Gastrocnemius medialis (tissue), 4 donors: Measurements from ENCODE around the gene FBXL13. TPM values are rescaled to one million over a fixed set of nuclear protein-coding genes. Genes with fewer than 3 reads are reported as not detected.
A peak's percentile ranks its signal among the peaks of the same experiment; 100 is the strongest.

Experiments used
- ATAC-seq, 2 donors: fragments of 150-250 bp; one replicate each; pipeline ENCODE4 v1.9.1; 2016
- DNase-seq, 2 donors: peaks; one replicate each; pipeline ENCODE4 v3.0.0-alpha.2; 2019
- H3K27ac ChIP-seq, 4 donors: fragments of 200-600 bp; sonication (generic); 1 replicate in 1 of 4; 2 replicates in 3 of 4; pipeline ENCODE4 v1.5.1; 2016 to 2018; ENCODE audit warnings: mild to moderate bottlenecking in 2 of 4, moderate library complexity in 1 of 4
- H3K27me3 ChIP-seq, 3 donors: fragments of 200-600 bp; sonication (generic) in 2 of 3; 1 replicate in 1 of 3; 2 replicates in 2 of 3; pipeline versions ENCODE4 v1.5.1 to v1.6.0; 2016 to 2019; ENCODE audit warnings: mild to moderate bottlenecking in 1 of 3, moderate library complexity in 1 of 3
- H3K36me3 ChIP-seq, 2 donors: fragments of 200-600 bp; sonication (generic) in 1 of 2; one replicate each; pipeline ENCODE4 v1.5.1; 2017 to 2018
- H3K4me1 ChIP-seq, 2 donors: fragments of 200-600 bp; sonication (generic) in 1 of 2; one replicate each; pipeline ENCODE4 v1.5.1; 2016 to 2017; ENCODE audit warnings: mild to moderate bottlenecking in 2 of 2
- H3K4me3 ChIP-seq, 4 donors: fragments of 200-600 bp; sonication (generic) in 3 of 4; 1 replicate in 1 of 4; 2 replicates in 3 of 4; pipeline ENCODE4 v1.5.1; 2016 to 2019; ENCODE audit warnings: mild to moderate bottlenecking in 2 of 4
- H3K9me3 ChIP-seq, 3 donors: fragments of 200-600 bp; sonication (generic) in 2 of 3; 1 replicate in 1 of 3; 2 replicates in 2 of 3; pipeline ENCODE4 v1.5.1; 2016 to 2019
- POLR2A ChIP-seq, 2 donors: fragments of 450-650 bp; IDR thresholded peaks; one replicate each; pipeline ENCODE4 v1.6.1; 2017; ENCODE audit warnings: antibody characterized with exemption in 2 of 2, mild to moderate bottlenecking in 2 of 2, moderate library complexity in 2 of 2
- in situ Hi-C, 4 donors: fragments of 200-750 bp; cut with MboI; loops; one replicate each; pipeline versions ENCODE4 v1.15.0 to v1.8.0; 2017; ENCODE audit warnings: low sequenced_read_pairs in 4 of 4
- intact Hi-C: fragments of 100-400 bp; cut with DNase I; formaldehyde crosslinking; loops from one replicate; pipeline ENCODE4 v1.15.1; 2023; ENCODE audit warnings: low total_unique reads
- total RNA-seq, 4 donors: library from RNA; depleted of rRNA; stranded (reverse); fragments of >200 nt; gene quantifications; one replicate each; pipeline versions ENCODE4 v1.1.0 to v1.2.3, GENCODE V29; 2016
- TF ChIP-seq, protein P1 (sequence below), 5 experiments: fragments of 450-650 bp in 3 of 5; fragments of 200-600 bp in 2 of 5; sonication (generic) in 2 of 5; IDR thresholded peaks in 4 of 5; conservative IDR thresholded peaks in 1 of 5; 1 replicate in 4 of 5; 2 replicates in 1 of 5; pipeline ENCODE4 v1.5.1; 2016 to 2019; ENCODE audit warnings: antibody characterized with exemption in 5 of 5, mild to moderate bottlenecking in 3 of 5, moderate library complexity in 3 of 5

The FBXL13 gene
- total RNA-seq, 4 donors from 2014 or later, result 0.26 TPM; not detected in 3

GRCh38 chr7:103076764-103077163 lies 2.2 kb upstream of the FBXL13 start:
- no peaks in the 10 kb centered on the region for H3K27me3 ChIP-seq
- H3K27ac ChIP-seq, result no peak overlapping the region
- H3K4me3 ChIP-seq, result no peak overlapping the region
- in situ Hi-C loops, result no loop called here
- ATAC-seq, result no peak
- H3K4me1 ChIP-seq, result peaks cover 11 to 15% of the 10 kb centered on the region in 2 donors
- no peaks in the 10 kb centered on the region for H3K9me3 ChIP-seq
- DNase-seq, result no peak
- no peaks in the 10 kb centered on the region for H3K36me3 ChIP-seq
- intact Hi-C loops, result no loop called here
- TF ChIP-seq POLR2A (IDR thresholded peaks at IDR 0.05), result no peak
- TF ChIP-seq, protein P1, sequence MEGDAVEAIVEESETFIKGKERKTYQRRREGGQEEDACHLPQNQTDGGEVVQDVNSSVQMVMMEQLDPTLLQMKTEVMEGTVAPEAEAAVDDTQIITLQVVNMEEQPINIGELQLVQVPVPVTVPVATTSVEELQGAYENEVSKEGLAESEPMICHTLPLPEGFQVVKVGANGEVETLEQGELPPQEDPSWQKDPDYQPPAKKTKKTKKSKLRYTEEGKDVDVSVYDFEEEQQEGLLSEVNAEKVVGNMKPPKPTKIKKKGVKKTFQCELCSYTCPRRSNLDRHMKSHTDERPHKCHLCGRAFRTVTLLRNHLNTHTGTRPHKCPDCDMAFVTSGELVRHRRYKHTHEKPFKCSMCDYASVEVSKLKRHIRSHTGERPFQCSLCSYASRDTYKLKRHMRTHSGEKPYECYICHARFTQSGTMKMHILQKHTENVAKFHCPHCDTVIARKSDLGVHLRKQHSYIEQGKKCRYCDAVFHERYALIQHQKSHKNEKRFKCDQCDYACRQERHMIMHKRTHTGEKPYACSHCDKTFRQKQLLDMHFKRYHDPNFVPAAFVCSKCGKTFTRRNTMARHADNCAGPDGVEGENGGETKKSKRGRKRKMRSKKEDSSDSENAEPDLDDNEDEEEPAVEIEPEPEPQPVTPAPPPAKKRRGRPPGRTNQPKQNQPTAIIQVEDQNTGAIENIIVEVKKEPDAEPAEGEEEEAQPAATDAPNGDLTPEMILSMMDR (IDR thresholded peaks at IDR 0.05 in 4 of 5, conservative IDR thresholded peaks at IDR 0.05 in 1 of 5), result no peak

- TF ChIP-seq POLR2A (IDR thresholded peaks at IDR 0.05), result peak; percentile 2 to 18
- TF ChIP-seq, protein P1 (IDR thresholded peaks at IDR 0.05 in 4 of 5, conservative IDR thresholded peaks at IDR 0.05 in 1 of 5), result no peak
- Histone ChIP-seq H3K27ac (peak overlapping the region; percentile 80 to 93 (median 86)), H3K9me3 (no peaks in the 10 kb centered on the region), H3K27me3 (no peaks in the 10 kb centered on the region), H3K4me3 (peak overlapping the region; percentile 75 to 99 (median 86)), H3K36me3 (no peaks in the 10 kb centered on the region), H3K4me1 (peaks cover 11 to 15% of the 10 kb centered on the region in 2 donors)
- ATAC-seq, result peak; percentile 29 to 30
- peak; percentile 6 to 34 for DNase-seq
- intact Hi-C loops (loop anchor here (2.0 kb wide), 1 partner anchor 73 kb away; the partner anchor contains the start of gene NAPEPLD), in situ Hi-C loops (no loop called here)
Measured at GRCh38 chr7:103075337-103075918, 832 bp upstream of the FBXL13 start.

DNA sequence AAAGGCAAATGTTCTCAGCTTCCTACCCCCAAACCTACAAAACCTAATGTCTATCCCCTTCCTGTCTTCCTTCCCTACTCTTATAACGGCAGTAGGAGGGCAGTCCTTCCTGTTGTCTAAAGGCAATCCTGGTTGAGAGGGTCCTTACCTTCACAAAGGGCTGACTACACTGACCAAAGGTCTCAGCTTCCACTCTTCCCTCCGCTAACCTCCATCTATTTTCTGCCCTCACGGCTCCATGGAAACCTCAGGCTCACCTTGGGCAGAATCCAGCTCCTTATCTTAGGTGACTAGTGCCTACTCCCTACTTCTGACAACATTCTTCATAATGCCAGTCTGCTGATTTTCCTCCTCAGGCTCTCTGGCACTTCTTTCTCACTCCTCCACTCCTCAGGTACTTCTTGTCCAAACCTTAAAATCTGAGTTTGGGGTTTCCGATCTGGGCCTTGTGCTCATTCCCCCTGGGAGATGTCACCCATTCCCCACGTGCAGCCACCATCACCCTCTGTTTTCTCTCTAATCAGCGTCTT lies 542 bp downstream of the FBXL13 start:
- in situ Hi-C loops (loop anchor here in 3 of 4 donors (25.0 kb wide), 1 partner anchor 312 kb away; no protein-coding TSS in a partner anchor), intact Hi-C loops (loop anchor here (2.0 kb wide), 1 partner anchor 75 kb away; the partner anchor contains the start of gene NAPEPLD)
- ATAC-seq, result no peak
- Histone ChIP-seq H3K4me1 (peaks cover 11 to 15% of the 10 kb centered on the region in 2 donors), H3K27me3 (no peaks in the 10 kb centered on the region), H3K27ac (peak overlapping the region; percentile 80 to 93 (median 86)), H3K9me3 (no peaks in the 10 kb centered on the region), H3K4me3 (peak overlapping the region; percentile 75 to 99 (median 86)), H3K36me3 (no peaks in the 10 kb centered on the region)
- DNase-seq, result no peak
- no peak for TF ChIP-seq POLR2A (IDR thresholded peaks at IDR 0.05)

GRCh38 chr7:103071000-103071399 lies 3.6 kb downstream of the FBXL13 start:
- no peaks in the 10 kb centered on the region for H3K9me3 ChIP-seq
- TF ChIP-seq, protein P1 (IDR thresholded peaks at IDR 0.05 in 4 of 5, conservative IDR thresholded peaks at IDR 0.05 in 1 of 5), result no peak
- TF ChIP-seq POLR2A (IDR thresholded peaks at IDR 0.05), result no peak
- no peak overlapping the region for H3K27ac ChIP-seq
- no peak for DNase-seq
- no peak for ATAC-seq
- H3K36me3 ChIP-seq, result no peaks in the 10 kb centered on the region
- no peaks in the 10 kb centered on the region for H3K27me3 ChIP-seq
- intact Hi-C loops (no loop called here), in situ Hi-C loops (loop anchor here in 3 of 4 donors (25.0 kb wide), 1 partner anchor 309 kb away; no protein-coding TSS in a partner anchor)
- peaks cover 8 to 12% of the 10 kb centered on the region in 2 donors for H3K4me1 ChIP-seq
- no peak overlapping the region for H3K4me3 ChIP-seq
